ENCODE data around the gene PTBP1. TPM values are rescaled to one million over a fixed set of nuclear protein-coding genes. Genes with fewer than 3 reads are reported as not detected.

PTBP1 gene
- total and polyA plus RNA-seq, 2 donors (not counting 1 experiment from before 2014, with no cell fraction given) = 137 to 309 TPM

GRCh38 chr19:805166-805551, 7.9 kb downstream of the PTBP1 start:
- H2AFZ ChIP-seq (ENCODE audit: insufficient read depth, low read depth, low read length, poor library complexity, severe bottlenecking) = no peak overlapping the region
- intact Hi-C loops (cut with micrococcal nuclease) = no loop called here
- Mint-ChIP-seq H3K27me3 (no peaks in the 10 kb centered on the region), H3K4me3 (no peak overlapping the region), H3K27ac (no peak overlapping the region), H3K4me1 (peaks cover 24% of the 10 kb centered on the region), H3K9me3 (ENCODE audit: insufficient read depth) (no peaks in the 10 kb centered on the region)
- H3K27me3 ChIP-seq (replicated peaks in 1 of 4; ENCODE audit: control extremely low read depth in 1 of 4, control insufficient read depth in 3 of 4, insufficient read depth in 4 of 4, low read length in 3 of 4) = no peaks in the 10 kb centered on the region
- H3K27ac ChIP-seq (ENCODE audit: low read length in 2 of 2) = no peak overlapping the region
- peaks cover 80% of the 10 kb centered on the region for H3K79me2 ChIP-seq (ENCODE audit: control insufficient read depth, insufficient read depth, low read length)
- H3K9ac ChIP-seq (ENCODE audit: low read length) = no peak overlapping the region
- H3K9me3 ChIP-seq (ENCODE audit: control extremely low read depth in 1 of 3, control insufficient read depth in 2 of 3, insufficient read depth in 1 of 3, low read length in 2 of 3) = no peaks in the 10 kb centered on the region
- no peak for TF ChIP-seq EZH2 (IDR thresholded peaks at IDR 0.05; ENCODE audit: borderline replicate concordance, insufficient read depth, low read depth, low read length, poor library complexity, severe bottlenecking)
- TF ChIP-seq CTCF (IDR thresholded peaks at IDR 0.05) = peak; percentile 18
- ChIA-PET CTCF (interaction anchor here (0.7 kb wide), 1 partner anchor 117 kb away, joined by 3 read pairs; no protein-coding TSS in a partner anchor), POLR2A (no interaction called here)
- ATAC-seq (ENCODE audit: low read depth) (no peak), DNase-seq (peak; percentile 27)
- H4K20me1 ChIP-seq (ENCODE audit: control insufficient read depth, insufficient read depth, low read length, poor library complexity, severe bottlenecking) = peaks cover 100% of the 10 kb centered on the region
- no peak overlapping the region for H3K4me2 ChIP-seq (replicated peaks; ENCODE audit: low read depth, low read length, poor library complexity, severe bottlenecking)
- H3K4me1 ChIP-seq (ENCODE audit: control insufficient read depth in 2 of 2, insufficient read depth in 2 of 2, low read length in 2 of 2) = peaks cover 11 to 18% of the 10 kb centered on the region in 2 donors
- no peak overlapping the region for H3K4me3 ChIP-seq (ENCODE audit: control extremely low read depth in 1 of 5, extremely low read depth in 1 of 5, insufficient read depth in 1 of 5, low read depth in 2 of 5, low read length in 4 of 5)
- H3K36me3 ChIP-seq (replicated peaks in 1 of 2; ENCODE audit: control extremely low read depth in 1 of 2, control insufficient read depth in 1 of 2, extremely low read depth in 1 of 2, insufficient read depth in 2 of 2, low read length in 1 of 2) = peaks cover 6 to 82% of the 10 kb centered on the region in 2 experiments
- 98% methylated on average over 33 of the region's 33 CpGs for WGBS (ENCODE audit: insufficient coverage)

- H3K4me3 ChIP-seq (ENCODE audit: control extremely low read depth in 1 of 5, extremely low read depth in 1 of 5, insufficient read depth in 1 of 5, low read depth in 2 of 5, low read length in 4 of 5) = no peak overlapping the region
- H3K4me2 ChIP-seq (replicated peaks; ENCODE audit: low read depth, low read length, poor library complexity, severe bottlenecking) = no peak overlapping the region
- H3K4me3 Mint-ChIP-seq = no peak overlapping the region
- intact Hi-C loops (cut with micrococcal nuclease) = no loop called here
- DNase-seq (peak; percentile 28), ATAC-seq (ENCODE audit: low read depth) (no peak)
- H3K9me3 Mint-ChIP-seq (ENCODE audit: insufficient read depth) = no peaks in the 10 kb centered on the region
- H3K79me2 ChIP-seq (ENCODE audit: control insufficient read depth, insufficient read depth, low read length) = peaks cover 73% of the 10 kb centered on the region
- POLR2A ChIA-PET = no interaction called here
- no peak overlapping the region for H3K27ac Mint-ChIP-seq
- peaks cover 18% of the 10 kb centered on the region for H3K4me1 Mint-ChIP-seq
- H3K27me3 Mint-ChIP-seq = no peaks in the 10 kb centered on the region
- peaks cover 6 to 83% of the 10 kb centered on the region in 2 experiments for H3K36me3 ChIP-seq (replicated peaks in 1 of 2; ENCODE audit: control extremely low read depth in 1 of 2, control insufficient read depth in 1 of 2, extremely low read depth in 1 of 2, insufficient read depth in 2 of 2, low read length in 1 of 2)
- H3K9ac ChIP-seq (ENCODE audit: low read length) = no peak overlapping the region
- H3K27ac ChIP-seq (ENCODE audit: low read length in 2 of 2) = no peak overlapping the region
- WGBS (ENCODE audit: insufficient coverage) = 98% methylated on average over 87 of the region's 93 CpGs
- H3K4me1 ChIP-seq (ENCODE audit: control insufficient read depth in 2 of 2, insufficient read depth in 2 of 2, low read length in 2 of 2) = peaks cover 5 to 11% of the 10 kb centered on the region in 2 donors
- H3K9me3 ChIP-seq (ENCODE audit: control extremely low read depth in 1 of 3, control insufficient read depth in 2 of 3, insufficient read depth in 1 of 3, low read length in 2 of 3) = no peaks in the 10 kb centered on the region
- H3K27me3 ChIP-seq (replicated peaks in 1 of 4; ENCODE audit: control extremely low read depth in 1 of 4, control insufficient read depth in 3 of 4, insufficient read depth in 4 of 4, low read length in 3 of 4) = no peaks in the 10 kb centered on the region
- H4K20me1 ChIP-seq (ENCODE audit: control insufficient read depth, insufficient read depth, low read length, poor library complexity, severe bottlenecking) = peaks cover 100% of the 10 kb centered on the region
- TF ChIP-seq CTCF (IDR thresholded peaks at IDR 0.05) (no peak), EZH2 (IDR thresholded peaks at IDR 0.05; ENCODE audit: borderline replicate concordance, insufficient read depth, low read depth, low read length, poor library complexity, severe bottlenecking) (no peak)
- H2AFZ ChIP-seq (ENCODE audit: insufficient read depth, low read depth, low read length, poor library complexity, severe bottlenecking) = no peak overlapping the region
- CTCF ChIA-PET = no interaction called here
These were observed 8.6 kb downstream of the PTBP1 start for GRCh38 chr19:805600-806550.

Measured in B cell (primary cell).